Measurements from ENCODE around the gene AGAP3.

The AGAP3 gene

GRCh38 chr7:151043959-151044358, 42.3 kb upstream of the AGAP3 start:
- H3K36me3 ChIP-seq: peaks cover 18% of the 10 kb centered on the region
- H3K4me1 ChIP-seq (ENCODE audit: control insufficient read depth in 1 of 2, insufficient read depth in 1 of 2, low read depth in 1 of 2, low read length in 1 of 2): no peaks in the 10 kb centered on the region
- H3K27me3 ChIP-seq: peaks cover 3% of the 10 kb centered on the region
- H3K27ac ChIP-seq: no peak overlapping the region
- TF ChIP-seq CTCF (IDR thresholded peaks at IDR 0.05): no peak
- H3K4me3 ChIP-seq (ENCODE audit: low read depth in 1 of 2, low read length in 1 of 2): no peak overlapping the region
- no peaks in the 10 kb centered on the region for H3K9me3 ChIP-seq

- TF ChIP-seq CTCF (IDR thresholded peaks at IDR 0.05): no peak
- H3K9me3 ChIP-seq: no peaks in the 10 kb centered on the region
- peaks cover 18% of the 10 kb centered on the region for H3K36me3 ChIP-seq
These were observed 41.0 kb upstream of the AGAP3 start for GRCh38 chr7:151045262-151045661.

GRCh38 chr7:151045967-151046366, 40.3 kb upstream of the AGAP3 start:
- no peak overlapping the region for H3K4me3 ChIP-seq (ENCODE audit: low read depth in 1 of 2, low read length in 1 of 2)

More at GRCh38 chr7:151045262-151045661, 41.0 kb upstream of the AGAP3 start:
- Histone ChIP-seq H3K4me3 (ENCODE audit: low read depth in 1 of 2, low read length in 1 of 2) (no peak overlapping the region), H3K4me1 (ENCODE audit: control insufficient read depth in 1 of 2, insufficient read depth in 1 of 2, low read depth in 1 of 2, low read length in 1 of 2) (no peaks in the 10 kb centered on the region), H3K27me3 (peaks cover 16% of the 10 kb centered on the region), H3K27ac (no peak overlapping the region)

GRCh38 chr7:151046603-151047573, 39.4 kb upstream of the AGAP3 start:
- Histone ChIP-seq H3K9me3 (no peaks in the 10 kb centered on the region), H3K27ac (no peak overlapping the region), H3K4me3 (ENCODE audit: low read depth in 1 of 2, low read length in 1 of 2) (no peak overlapping the region), H3K36me3 (peaks cover 18% of the 10 kb centered on the region), H3K4me1 (ENCODE audit: control insufficient read depth in 1 of 2, insufficient read depth in 1 of 2, low read depth in 1 of 2, low read length in 1 of 2) (peaks cover 5 to 6% of the 10 kb centered on the region in 2 experiments), H3K27me3 (peaks cover 32% of the 10 kb centered on the region)
- TF ChIP-seq CTCF (IDR thresholded peaks at IDR 0.05): no peak

More at GRCh38 chr7:151045967-151046366, 40.3 kb upstream of the AGAP3 start:
- Histone ChIP-seq H3K27me3 (peaks cover 23% of the 10 kb centered on the region), H3K4me1 (ENCODE audit: control insufficient read depth in 1 of 2, insufficient read depth in 1 of 2, low read depth in 1 of 2, low read length in 1 of 2) (peaks cover 2 to 3% of the 10 kb centered on the region in 2 experiments), H3K27ac (no peak overlapping the region), H3K9me3 (no peaks in the 10 kb centered on the region), H3K36me3 (peaks cover 18% of the 10 kb centered on the region)
- no peak for TF ChIP-seq CTCF (IDR thresholded peaks at IDR 0.05)

GRCh38 chr7:151047976-151048815, 38.1 kb upstream of the AGAP3 start, which contains the start of gene ASIC3:
Gene ASIC3, plus strand, starts transcription at chr7:151048531. Its CDS starts 355 bp downstream, at chr7:151048886.
- no peaks in the 10 kb centered on the region for H3K9me3 ChIP-seq
- peaks cover 32% of the 10 kb centered on the region for H3K27me3 ChIP-seq
- no peak within 1 kb of the TSS for H3K4me3 ChIP-seq (ENCODE audit: low read depth in 1 of 2, low read length in 1 of 2)
- H3K36me3 ChIP-seq: peaks cover 13% of the 10 kb centered on the region
- peaks cover 9 to 12% of the 10 kb centered on the region in 2 experiments for H3K4me1 ChIP-seq (ENCODE audit: control insufficient read depth in 1 of 2, insufficient read depth in 1 of 2, low read depth in 1 of 2, low read length in 1 of 2)
- no peak within 1 kb of the TSS for H3K27ac ChIP-seq
- TF ChIP-seq CTCF (IDR thresholded peaks at IDR 0.05): no peak

Measured in neutrophil (primary cell).